RPMI8226 (cell line): Measurements from ENCODE around the gene SLC6A1.
A peak's percentile ranks its signal among the peaks of the same experiment; 100 is the strongest.

Experiments used
- DNase-seq: peaks from one replicate; pipeline ENCODE4 v3.0.0-alpha.2; 2015

Gene SLC6A1

DNA sequence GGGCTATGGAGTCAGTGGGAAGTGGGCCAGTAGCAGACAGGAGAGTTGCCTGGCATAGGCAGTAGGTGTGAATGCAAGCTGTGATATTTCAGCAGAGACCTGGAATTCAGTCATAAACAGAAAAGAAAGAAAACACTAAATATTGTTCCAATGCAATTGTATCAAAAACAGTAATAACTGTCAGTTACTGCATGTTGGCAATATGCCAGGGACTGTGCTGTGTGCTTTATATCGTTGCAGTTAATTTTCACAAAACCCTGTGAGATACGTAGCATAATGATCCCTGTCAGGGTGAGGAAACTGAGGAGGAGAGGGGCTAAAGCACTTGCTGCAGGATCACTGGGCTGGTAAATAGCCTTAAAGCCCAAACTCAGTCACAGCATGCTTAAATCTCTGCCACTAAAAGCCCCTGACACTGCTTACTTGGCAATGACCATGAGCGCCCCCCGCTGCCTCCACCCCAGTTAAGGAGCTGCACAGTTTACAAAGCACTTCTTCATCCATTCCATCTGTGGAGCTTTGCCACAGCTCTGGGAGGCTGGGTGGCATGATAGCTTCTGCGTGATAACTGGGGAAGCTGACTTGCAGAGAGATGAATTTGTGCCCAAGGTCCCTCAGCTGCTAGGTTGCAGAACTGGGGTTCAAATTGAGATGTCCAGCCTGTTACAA is 3.9 kb downstream of the SLC6A1 start:
- DNase-seq = no peak

DNA sequence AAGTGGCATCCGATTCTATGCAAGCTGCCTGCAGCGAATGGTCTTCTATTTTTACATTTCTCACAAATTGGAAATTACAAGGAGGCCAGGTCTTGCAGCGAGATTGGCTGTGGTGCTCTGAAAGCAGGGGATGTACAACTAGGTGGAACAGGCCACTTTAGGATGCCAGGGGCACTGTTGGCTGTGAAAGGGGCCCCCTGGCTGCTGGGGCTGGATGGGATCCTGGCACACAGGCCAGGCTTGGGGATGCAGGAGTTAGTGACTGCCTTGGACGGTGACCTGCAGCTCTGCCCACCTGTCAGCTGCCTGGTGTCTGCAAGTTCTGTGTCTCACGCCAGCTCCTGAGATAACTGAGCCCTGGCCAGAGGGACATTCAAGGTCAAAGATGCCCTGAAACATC is 4.6 kb downstream of the SLC6A1 start:
- no peak for DNase-seq

DNA sequence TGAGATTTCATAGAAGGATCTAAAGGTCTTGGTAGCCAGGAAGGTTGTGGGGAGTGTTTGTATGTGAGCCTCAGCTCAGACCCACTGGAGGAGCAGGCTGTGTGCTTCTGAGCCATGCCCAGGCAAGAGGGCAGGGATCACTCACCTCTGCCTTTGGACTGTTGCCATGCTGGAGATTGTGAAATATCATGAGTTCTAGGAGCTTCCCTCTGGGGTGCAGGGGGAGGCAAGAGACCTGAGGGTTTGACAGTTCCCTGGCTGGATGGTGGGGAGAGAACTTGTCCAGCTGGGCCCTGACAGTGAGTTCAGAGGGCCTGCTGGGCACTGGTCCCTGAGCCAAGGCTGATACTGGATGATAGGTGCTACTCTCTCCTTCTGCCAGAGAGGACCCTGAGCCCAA is 6.0 kb downstream of the SLC6A1 start:
- no peak for DNase-seq

DNA sequence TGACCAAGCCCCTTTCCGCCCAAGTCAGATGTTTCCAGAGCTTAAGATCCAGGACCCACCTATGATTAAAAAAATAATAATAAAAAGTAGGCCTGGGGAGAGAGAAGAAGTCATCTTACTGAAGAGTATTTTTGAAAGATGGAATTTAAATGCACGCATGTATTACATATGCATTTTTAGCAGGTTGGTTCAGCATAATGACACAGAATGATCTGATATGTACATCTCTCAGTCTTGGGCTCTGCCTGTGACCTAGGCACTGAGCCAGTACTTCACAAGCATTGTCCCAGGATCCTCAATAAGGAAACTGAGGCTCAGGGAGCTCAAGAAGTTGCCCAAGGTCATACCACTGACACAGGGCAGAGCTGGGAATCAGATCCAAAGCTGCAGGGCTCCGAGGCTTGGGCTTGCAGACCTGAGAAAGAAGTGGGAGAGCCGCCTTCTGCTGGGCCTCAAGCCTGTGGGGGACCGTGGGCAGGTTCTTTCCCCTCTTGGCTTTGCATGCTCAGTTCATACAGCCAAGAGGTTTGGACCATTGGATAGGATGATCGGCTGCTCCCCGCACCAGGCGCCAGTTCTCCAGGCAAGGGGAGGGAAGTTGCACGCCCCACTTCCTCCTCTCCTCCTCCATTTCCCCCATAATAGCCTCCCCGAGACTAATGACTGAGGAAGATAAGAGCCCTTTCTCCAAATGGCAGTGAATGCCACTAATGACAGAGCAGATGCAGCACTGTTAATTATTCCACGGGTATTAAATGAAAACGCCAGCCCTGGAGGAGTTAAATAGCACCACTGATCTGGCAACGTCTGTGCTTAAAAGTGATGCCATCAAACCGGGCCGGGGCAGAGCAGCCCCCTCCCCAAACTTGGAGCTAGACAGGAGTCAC is 6.9 kb downstream of the SLC6A1 start:
- DNase-seq = no peak

DNA sequence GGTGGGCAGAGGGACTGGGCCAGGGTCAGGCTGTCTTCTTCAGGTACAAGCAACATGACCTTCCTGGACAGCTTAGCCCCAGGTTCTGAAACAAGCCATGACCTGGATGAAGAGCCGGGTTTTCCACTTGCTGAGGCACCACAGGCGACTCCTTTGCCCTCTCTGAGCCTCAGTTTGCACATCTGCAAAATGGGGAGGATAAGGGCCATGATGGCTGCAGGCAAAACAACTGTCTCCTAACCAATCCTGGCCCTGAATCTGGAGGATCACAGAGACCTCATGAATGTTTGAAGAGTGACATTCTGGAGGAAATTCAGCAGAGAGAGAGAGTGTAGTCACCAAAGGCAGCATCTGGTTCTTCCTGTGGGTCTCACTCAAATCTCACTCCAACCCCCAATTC is 8.0 kb downstream of the SLC6A1 start:
- DNase-seq = no peak

DNA sequence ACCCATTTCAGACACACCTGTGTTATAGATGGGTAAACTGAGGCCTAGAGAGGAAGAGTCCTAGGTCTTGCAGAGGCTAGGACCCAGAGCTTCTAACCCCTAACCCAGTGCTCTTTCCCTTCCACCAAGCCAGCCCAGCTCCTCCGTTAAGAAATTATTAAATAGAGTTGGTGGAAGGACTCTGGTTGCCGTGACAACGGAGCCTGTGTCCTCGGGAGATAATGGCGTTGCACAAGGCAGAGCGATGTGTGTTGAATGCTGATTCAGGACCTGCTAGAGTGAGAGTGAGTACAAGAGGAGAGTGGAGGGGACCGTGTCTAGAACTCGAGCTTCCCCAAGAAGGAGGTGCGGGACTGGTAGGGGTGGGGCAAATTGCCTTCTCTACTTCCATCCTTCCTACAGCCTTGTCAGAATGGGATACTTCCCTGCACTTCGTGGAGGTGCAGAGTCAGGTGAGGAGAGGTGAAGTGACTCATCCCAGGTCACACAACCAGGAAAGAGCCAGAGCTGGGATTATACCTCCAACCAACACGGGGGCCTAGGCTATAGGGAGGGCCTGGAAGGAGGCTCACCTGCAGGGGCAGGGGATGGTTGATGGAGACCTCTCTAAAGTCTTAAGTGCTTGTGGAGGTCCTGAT is 8.6 kb downstream of the SLC6A1 start:
- DNase-seq = no peak

DNA sequence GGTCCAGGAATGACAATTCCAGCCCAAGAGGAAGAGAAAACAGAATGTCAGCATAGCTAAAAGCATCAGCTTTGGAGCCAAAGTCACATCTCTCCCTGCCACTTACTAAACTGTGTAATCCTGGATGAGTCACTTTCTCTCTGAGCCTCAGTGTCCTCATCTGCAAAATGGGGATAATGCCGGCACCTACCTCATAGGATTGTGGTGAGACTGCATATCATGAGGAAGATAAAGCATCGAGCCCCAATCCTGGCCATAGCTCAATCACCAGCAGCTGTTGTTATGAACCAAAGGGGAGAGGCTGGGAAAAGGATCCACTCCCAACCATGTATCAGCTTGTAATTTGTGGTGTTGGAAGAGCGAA is 9.1 kb downstream of the SLC6A1 start:
- no peak for DNase-seq

DNA sequence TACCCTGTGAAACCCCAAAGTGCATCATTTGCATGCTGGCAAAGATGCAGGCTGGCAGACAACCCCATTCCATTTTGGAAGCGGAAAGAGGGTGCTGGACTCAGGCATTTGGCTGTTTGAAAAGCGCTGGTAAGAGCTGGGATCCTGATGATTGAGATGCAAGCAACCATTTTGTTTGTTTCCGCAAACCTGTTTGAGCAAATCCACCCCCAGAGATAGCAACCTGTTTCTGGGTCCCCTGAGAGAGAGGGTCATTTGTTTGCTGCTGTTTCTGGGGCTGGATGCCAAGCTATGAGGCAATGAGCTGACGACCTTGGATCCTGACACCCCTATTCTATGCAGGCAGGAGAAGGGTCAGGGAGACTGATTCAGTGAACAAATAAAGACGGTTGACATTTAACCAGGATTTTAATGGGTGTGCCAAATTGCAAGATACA is 9.8 kb downstream of the SLC6A1 start:
- DNase-seq = no peak

DNA sequence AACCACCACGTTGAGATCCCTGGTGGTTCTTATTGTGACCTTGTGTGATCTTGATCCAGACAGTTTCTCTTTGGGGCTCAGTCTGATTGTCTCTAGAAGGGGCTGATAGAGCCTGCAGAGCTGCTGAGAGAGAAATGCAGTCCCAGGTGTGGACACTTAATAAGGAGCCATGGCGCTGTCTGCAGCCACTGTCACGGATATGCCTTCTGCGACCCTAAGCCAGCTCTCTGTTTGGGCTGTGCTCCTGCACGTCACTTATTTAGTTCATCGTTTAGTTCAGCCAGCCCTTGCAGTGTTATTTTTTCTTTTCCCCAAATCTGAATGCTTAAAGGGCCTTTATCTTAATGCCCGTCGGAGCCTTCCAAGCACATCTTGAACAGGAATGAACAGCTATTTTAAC is 12.0 kb downstream of the SLC6A1 start:
- DNase-seq = no peak

DNA sequence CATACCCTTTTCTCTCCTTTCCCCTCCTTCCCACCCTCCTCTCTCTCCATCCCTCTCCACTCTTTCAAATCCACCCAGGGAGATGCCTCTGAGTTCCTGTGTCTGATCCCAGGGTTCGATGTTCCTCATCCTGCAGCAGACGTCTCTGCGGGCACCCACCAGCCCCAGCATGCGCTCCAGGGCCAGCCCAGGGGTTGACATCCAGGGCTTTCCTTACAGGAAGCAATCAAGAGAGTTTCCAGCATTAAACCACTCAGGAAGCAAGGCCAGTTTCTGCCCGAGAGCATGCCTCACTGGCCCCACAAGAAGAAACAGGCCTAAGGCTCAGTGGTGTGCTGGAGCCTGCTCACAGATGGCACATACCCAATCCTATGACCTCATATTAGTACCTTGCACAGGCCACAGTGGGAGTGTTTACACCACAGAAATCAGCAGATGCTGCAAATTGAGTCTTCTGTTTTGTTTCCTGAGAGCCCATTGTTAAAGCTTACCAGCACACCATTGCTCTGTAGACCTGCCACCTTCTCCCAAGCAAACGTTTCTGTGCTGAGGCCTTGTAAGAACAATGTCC is 13.2 kb downstream of the SLC6A1 start:
- peak; percentile 44 for DNase-seq

DNA sequence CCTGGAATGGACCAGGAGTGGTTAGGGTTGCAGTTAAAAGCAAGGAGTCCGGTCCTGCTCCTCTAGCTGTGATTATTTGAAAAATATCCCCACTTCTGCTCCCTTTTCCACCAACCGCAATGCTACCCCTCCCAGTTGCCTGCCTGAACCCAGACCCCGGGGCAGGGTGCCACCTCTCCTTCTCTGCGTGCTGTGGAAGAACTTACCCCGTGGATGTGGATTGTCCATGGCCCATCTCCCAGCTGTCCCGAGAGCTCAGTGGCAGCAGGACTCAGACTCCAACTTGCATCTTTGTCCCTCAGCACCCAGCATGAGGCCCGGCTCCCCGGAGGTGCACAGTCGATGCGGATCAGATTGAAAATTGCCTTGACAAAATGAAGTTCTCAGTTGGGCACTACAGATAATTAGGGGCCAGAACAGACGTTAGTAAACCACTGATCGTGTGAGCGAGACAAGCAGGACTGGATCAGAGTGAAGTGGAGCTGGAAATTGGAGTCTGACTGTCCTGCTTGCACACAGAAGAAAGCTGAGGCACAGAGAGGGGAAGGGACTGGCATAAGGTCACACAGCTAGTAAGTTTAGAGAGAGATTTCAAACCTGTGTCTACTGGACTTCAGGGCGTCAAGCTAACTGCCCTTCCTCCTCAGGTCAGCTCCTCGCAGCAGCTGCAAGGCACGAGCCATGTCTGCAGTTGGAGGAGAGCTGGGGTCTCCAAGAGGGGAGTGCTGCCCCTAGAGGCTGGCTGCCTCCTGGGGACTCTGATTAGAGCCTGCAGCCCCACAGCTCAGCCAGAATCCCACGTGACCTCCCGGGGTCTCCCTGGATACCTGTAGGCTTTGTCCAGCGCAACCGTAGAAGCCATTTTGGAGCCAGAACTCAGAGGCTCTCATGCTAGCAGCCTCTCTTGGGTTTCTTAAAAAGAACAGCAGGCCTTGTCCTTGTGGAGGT is 14.7 kb downstream of the SLC6A1 start:
- DNase-seq = no peak

DNA sequence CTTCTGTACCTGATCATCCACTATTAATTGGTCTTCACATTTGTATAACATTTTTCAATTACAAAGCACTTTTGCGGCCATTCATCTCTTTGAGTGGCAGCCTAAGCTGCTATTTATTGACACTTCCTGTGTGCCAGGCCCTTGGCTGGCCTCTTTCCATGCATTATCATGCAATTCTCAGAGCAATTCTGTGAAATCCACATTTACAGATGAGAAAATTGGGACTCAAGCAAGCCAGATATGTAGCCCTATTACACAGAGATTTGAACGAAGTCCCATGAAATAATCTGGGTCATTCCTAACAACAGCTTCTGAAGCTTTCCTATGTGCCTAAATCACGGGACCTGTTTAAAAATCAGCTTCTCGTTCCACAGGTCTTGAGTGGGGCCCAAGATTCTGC is 17.4 kb downstream of the SLC6A1 start:
- DNase-seq = no peak

DNA sequence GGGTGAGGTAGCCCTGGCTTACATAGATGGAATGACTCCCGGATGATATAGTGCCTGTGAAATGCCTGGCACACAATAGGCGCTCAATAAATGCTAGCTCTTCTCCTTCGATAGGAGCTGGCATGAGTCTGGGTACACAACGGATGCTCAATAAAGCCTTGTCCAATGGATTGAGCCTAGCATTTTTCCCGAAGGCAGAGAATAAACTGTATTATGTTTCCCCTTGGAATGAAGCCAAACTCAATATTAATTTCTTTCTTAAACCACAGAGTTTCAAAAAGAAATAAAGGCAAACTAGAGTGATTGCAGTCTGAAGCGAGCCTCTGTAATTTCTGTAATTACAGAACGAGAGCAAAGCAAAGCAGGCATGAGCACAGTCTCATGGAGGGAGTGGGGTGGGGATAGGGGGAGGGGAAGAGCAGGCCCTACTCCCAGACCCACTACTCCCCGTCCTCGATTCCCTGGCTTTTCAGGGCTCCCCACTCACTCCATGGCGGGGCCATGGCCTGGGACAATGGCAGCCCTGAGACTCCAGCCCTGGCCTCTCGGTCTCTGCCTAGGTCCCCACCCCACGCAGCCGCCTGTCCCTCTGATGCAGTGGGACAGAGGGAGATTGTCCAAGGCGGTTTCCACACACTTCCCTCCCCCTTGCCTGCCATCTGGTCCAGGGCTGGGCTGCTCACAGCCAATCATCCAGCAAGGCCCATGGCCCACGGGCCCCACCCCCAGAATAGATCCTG is 18.0 kb downstream of the SLC6A1 start:
- DNase-seq = no peak

DNA sequence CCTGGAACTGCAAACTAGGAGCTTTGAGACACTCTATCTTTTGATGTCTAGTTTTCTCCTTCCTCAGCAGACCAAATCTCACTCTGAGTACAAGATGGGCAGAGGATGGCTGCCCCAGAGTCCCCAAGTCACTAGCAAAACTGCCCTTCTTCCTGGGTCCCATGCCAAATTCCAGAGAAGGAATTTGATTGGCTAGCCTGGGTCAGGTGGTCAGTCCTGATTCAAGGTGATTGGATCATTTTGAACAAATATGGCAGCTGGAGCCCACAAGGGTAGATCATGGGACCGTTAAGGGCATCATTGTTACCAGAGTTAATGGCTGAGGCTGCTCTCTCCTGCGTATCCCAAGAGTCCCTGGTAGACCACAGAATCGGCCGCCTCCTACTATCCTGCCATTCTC is 21.7 kb downstream of the SLC6A1 start:
- no peak for DNase-seq

DNA sequence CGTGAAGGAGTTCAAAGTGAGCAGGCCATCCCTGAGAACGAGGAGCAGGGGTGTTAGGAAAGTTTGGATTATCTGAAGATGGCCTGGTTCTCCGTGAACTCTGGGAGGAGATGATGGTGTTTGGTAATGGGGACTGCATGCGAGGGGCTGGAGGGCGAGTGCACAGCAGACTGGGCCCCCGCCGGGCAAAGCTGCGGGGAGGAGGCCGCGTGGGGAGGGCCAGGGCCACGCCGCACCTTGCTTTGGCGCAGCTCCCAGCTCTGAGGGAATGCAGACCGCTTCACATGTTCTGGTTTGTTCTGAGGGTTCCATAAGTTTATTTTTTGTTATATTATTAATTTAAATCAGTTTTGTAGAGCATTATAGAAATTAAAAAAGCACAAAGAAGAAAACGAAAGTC is 22.2 kb downstream of the SLC6A1 start:
- DNase-seq = no peak

DNA sequence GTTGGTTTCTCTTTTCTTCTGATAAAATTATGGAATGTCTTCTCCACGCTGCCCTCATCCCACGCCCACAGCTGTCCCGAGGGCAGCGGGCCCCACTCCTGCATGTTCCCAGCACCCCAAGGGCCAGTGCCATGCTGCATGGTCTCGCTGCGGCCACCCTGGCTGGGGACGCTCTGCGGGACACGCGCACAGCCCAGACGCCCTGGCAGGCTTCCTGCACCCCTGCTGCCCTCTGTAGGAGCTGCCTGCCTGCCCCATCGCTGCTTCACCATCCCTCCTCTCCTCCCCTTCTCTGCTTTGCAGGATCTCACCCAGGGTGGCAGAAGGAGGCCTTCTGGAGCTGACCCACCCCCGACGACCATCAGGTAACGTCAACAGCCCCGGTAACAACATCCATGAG is 22.8 kb downstream of the SLC6A1 start:
- no peak for DNase-seq

DNA sequence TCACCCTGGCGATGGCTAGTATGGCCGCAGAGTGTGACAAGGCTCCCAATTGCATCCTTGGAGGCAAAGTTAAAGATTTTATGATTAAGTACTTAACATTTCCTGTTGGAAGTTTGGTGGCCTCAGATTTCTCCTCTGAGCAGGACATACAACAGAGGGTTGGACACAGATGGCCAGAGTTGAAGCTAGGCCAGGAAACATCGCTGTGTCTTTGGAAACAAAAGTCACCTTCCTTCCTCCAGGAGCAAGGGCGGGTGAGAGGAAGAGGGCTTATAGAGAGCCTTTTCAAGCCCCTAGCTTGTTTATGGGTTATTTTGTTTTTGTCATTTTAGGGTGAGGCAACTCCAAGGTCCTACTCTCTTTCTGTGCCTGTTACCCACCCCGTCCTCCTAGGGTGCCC is 24.2 kb downstream of the SLC6A1 start:
- no peak for DNase-seq

DNA sequence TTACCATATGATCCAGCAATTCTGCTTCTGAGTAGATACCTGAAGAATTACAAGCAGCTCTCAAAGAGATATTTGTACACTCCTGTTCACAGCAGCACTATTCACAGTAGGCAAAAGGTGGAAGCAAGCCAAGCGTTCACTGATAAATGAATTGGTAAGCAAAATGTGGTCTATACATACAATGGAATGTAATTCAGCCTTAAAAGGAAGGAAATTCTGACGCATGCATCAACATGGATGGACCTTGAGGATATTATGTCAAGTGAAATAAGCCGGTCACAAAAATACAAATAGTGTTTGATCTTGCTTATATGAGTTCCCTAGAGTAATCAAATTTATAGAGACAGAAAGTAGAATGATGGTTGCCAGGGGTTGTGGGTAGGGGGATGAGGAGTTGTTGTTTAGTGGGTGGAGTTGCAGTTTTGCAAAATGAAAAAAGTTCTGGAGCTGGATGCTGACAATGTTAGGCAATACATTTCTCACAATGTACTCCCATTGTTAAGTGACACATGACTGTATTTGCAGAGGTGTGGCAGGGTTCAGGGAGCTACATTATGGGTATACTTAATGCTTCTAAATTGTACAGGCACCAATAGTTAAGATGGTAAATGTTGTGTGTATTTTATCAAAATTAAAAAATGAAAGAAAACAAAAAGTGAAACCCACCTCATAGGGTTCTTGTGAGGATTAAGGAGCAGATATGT is 26.7 kb downstream of the SLC6A1 start:
- no peak for DNase-seq

DNA sequence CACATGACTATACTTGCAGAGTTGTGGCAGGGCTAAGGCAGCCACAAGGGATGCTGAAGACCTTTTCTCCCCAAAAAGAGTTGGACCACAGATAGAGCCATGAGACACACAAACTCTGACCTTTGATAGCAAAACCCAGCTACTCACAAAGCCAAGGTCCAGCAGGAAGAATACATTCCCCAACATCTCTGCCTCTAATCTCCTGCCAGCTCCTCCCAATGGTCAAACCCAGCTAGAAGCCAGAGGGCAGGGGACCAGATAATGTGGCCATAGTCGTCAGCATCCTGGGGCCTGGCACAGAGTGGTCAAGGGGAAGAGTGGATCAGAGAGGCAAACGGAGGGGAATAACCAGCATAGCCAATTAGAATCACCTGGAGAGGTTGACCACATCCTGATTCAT is 28.2 kb downstream of the SLC6A1 start:
- no peak for DNase-seq

DNA sequence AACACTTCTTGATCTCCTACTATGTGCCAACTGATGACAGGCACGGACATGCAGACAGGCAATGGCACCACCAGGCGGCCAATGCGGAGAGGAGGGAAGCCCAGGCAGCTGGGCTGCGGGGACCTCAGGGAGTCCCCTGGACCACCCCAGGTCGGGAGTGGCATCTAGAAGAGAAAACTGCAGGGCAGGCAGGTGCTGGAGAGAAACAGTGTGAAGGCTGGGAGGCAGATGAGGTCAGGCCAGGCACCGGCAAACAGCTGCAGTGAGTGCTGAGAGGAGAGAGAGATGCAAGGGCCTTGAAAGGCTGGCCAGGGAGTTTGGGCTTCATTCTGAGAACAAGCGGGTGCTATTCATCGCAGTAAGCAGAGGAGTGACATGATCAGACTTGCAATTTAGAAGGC is 29.1 kb downstream of the SLC6A1 start:
- no peak for DNase-seq

DNA sequence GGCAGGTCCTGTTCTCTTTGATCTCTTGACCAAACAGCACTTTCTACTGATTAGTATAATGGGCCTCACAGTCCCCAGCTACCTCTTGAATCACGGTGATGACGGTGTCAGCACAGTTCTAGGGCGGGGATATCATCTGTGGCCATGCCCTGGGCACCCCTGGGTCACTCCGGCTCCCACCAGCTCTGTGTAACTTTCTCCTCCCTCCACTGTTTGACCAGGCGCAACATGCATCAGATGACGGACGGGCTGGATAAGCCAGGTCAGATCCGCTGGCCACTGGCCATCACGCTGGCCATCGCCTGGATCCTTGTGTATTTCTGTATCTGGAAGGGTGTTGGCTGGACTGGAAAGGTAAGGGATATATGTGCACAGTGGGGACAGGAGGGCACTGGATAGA is 29.6 kb downstream of the SLC6A1 start:
- no peak for DNase-seq
